HepG2 (cell line): ENCODE data around the gene NUDT22. TPM values are rescaled to one million over a fixed set of nuclear protein-coding genes. Genes with fewer than 3 reads are reported as not detected.
A peak's percentile ranks its signal among the peaks of the same experiment; 100 is the strongest.

ENCODE experiments used
- ATF1 ChIP-seq: IDR thresholded peaks from 2 replicates; pipeline ENCODE4 v1.6.1; 2016; ENCODE audit warnings: mild to moderate bottlenecking, control low read depth
- ETV5 ChIP-seq: IDR thresholded peaks from 2 replicates; pipeline ENCODE4 v1.6.1; 2018; ENCODE audit warnings: missing biosample characterization, missing genetic modification reagents, inconsistent platforms, borderline replicate concordance
- HOXA3 ChIP-seq: sonication (generic); formaldehyde crosslinking; IDR thresholded peaks from 2 replicates; pipeline ENCODE4 v1.5.0; 2020; ENCODE audit warnings: missing genetic modification reagents
- ISL2 ChIP-seq: sonication (generic); formaldehyde crosslinking; IDR thresholded peaks from 2 replicates; pipeline ENCODE4 v1.5.0; 2020; ENCODE audit warnings: missing genetic modification reagents
- MXI1 ChIP-seq: IDR thresholded peaks from 3 replicates; pipeline ENCODE4 v1.6.1; 2012; ENCODE audit warnings: low read depth, low read length, inconsistent platforms, borderline replicate concordance
- NCOA1 ChIP-seq: sonication (generic); formaldehyde crosslinking; IDR thresholded peaks from 2 replicates; pipeline ENCODE4 v1.9.0; 2021; ENCODE audit warnings: missing genetic modification reagents
- SAP130 ChIP-seq: IDR thresholded peaks from 2 replicates; pipeline ENCODE4 v1.6.1; 2016; ENCODE audit warnings: low read depth
- ZNF263 ChIP-seq: sonication (generic); formaldehyde crosslinking; IDR thresholded peaks from 2 replicates; pipeline ENCODE4 v1.4.0; 2020; ENCODE audit warnings: missing genetic modification reagents
- ZNF331 ChIP-seq: sonication (generic); formaldehyde crosslinking; IDR thresholded peaks from 2 replicates; pipeline ENCODE4 v1.4.0; 2020; ENCODE audit warnings: missing genetic modification reagents
- ZNF788 ChIP-seq: sonication (generic); formaldehyde crosslinking; IDR thresholded peaks from 2 replicates; pipeline ENCODE4 v1.5.0; 2020; ENCODE audit warnings: mild to moderate bottlenecking, missing genetic modification reagents, borderline replicate concordance
- polyA plus RNA-seq, 8 experiments: library from polyadenylated mRNA; depleted of rRNA in 3 of 8; stranded (reverse) in 7 of 8; unstranded in 1 of 8; fragments of >200 nt; fragmentation: Illumina TruSeq in 4 of 8; extraction: Trizol in 4 of 8; gene quantifications; 2 replicates each; pipeline versions ENCODE4 v1.2.1 to v1.2.3, GENCODE V29; 2011 to 2016; ENCODE audit warnings: low read depth in 4 of 8, missing spikeins in 1 of 8, mixed read lengths in 1 of 8; ENCODE audit not compliant: insufficient read depth in 1 of 8
- total RNA-seq, 5 experiments: library from RNA; depleted of rRNA; stranded (reverse); fragments of >200 nt; fragmentation: Illumina TruSeq; extraction: Trizol; gene quantifications; 2 replicates each; pipeline ENCODE4 v1.2.3, GENCODE V29; 2016; ENCODE audit warnings: low read depth in 1 of 5
- TF ChIP-seq, protein P1 (sequence below): sonication (generic); IDR thresholded peaks from 2 replicates; pipeline ENCODE4 v1.6.1; 2016; ENCODE audit warnings: low read depth, borderline replicate concordance
- TF ChIP-seq, protein P2 (sequence below): sonication (generic); formaldehyde crosslinking; IDR thresholded peaks from 2 replicates; pipeline ENCODE4 v1.4.0; 2020; ENCODE audit warnings: missing genetic modification reagents, borderline replicate concordance
- TF ChIP-seq, protein P3 (sequence below), 2 experiments: sonication (generic) in 1 of 2; formaldehyde crosslinking in 1 of 2; IDR thresholded peaks; 2 replicates each; pipeline versions ENCODE4 v1.4.0 to v1.6.1; 2018 to 2020; ENCODE audit warnings: missing genetic modification reagents in 2 of 2, borderline replicate concordance in 1 of 2, low read depth in 1 of 2, mild to moderate bottlenecking in 1 of 2, missing biosample characterization in 1 of 2

Gene NUDT22
- total and polyA plus RNA-seq, 2 of the 13 experiments (the other 11 are each of a cell fraction or from before 2014, with no cell fraction given): 33.5 to 39.8 TPM

DNA sequence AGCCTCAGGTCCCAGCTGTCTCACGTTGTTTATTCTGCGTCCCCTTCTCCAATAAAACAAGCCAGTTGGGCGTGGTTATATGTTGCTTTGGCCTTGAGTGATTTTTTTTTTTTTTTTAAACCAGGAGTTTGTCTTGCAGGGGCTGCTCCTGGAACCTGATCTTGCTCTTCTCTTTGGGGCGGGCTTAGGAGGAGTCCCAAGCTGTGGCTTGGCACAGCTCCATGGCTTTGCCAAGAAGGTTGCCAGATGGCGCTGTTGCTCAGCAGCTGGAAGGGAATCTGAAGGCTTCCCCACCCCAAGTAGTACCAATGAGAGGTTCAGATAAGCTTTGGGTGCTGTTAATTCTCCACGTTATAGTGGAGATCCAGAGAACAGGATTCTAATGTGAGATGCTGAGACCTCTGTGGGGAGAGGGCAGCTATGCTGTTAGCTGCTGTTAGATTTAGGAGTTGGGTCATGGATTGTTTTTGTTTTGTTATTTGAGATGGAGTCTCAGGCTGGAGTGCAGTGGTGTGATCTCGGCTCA is 21.5 kb upstream of the NUDT22 start (continued):
- 0 out of 2 replicates have a peak, but pooled peaks have one; percentile 24 for TF ChIP-seq ZNF788 (CRISPR knock-in tag)
- TF ChIP-seq ZNF331 (CRISPR knock-in tag): 0 out of 2 replicates have a peak, but pooled peaks have one; percentile 9
- no peak for TF ChIP-seq ETV5 (CRISPR knock-in tag)
- TF ChIP-seq NCOA1 (CRISPR knock-in tag): no peak
- TF ChIP-seq, protein P1, sequence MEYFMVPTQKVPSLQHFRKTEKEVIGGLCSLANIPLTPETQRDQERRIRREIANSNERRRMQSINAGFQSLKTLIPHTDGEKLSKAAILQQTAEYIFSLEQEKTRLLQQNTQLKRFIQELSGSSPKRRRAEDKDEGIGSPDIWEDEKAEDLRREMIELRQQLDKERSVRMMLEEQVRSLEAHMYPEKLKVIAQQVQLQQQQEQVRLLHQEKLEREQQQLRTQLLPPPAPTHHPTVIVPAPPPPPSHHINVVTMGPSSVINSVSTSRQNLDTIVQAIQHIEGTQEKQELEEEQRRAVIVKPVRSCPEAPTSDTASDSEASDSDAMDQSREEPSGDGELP: peak; percentile 34; the same call in 1 of the 2 replicates
- TF ChIP-seq MXI1: peak; percentile 17; the same call in 1 of the 3 replicates
- TF ChIP-seq ATF1 (CRISPR knock-in tag): 0 out of 2 replicates have a peak, but pooled peaks have one; percentile 14
- peak; percentile 64 for TF ChIP-seq SAP130 (CRISPR knock-in tag)
- 0 out of 2 replicates have a peak, but pooled peaks have one; percentile 30 for TF ChIP-seq ZNF263 (CRISPR knock-in tag)
- TF ChIP-seq ISL2 (CRISPR knock-in tag): no peak
- no peak for TF ChIP-seq HOXA3 (CRISPR knock-in tag)
- TF ChIP-seq, protein P2, sequence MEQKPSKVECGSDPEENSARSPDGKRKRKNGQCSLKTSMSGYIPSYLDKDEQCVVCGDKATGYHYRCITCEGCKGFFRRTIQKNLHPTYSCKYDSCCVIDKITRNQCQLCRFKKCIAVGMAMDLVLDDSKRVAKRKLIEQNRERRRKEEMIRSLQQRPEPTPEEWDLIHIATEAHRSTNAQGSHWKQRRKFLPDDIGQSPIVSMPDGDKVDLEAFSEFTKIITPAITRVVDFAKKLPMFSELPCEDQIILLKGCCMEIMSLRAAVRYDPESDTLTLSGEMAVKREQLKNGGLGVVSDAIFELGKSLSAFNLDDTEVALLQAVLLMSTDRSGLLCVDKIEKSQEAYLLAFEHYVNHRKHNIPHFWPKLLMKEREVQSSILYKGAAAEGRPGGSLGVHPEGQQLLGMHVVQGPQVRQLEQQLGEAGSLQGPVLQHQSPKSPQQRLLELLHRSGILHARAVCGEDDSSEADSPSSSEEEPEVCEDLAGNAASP (CRISPR knock-in tag): no peak
- TF ChIP-seq, protein P3, sequence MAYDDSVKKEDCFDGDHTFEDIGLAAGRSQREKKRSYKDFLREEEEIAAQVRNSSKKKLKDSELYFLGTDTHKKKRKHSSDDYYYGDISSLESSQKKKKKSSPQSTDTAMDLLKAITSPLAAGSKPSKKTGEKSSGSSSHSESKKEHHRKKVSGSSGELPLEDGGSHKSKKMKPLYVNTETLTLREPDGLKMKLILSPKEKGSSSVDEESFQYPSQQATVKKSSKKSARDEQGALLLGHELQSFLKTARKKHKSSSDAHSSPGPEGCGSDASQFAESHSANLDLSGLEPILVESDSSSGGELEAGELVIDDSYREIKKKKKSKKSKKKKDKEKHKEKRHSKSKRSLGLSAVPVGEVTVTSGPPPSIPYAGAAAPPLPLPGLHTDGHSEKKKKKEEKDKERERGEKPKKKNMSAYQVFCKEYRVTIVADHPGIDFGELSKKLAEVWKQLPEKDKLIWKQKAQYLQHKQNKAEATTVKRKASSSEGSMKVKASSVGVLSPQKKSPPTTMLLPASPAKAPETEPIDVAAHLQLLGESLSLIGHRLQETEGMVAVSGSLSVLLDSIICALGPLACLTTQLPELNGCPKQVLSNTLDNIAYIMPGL (CRISPR knock-in tag; IDR thresholded peaks at IDR 0.05; ENCODE audit: borderline replicate concordance in 1 of 2, low read depth in 1 of 2): peak in 1 of 2 experiments; percentile 66; a peak in 1 of 4 replicates
